H1 (cell line): ENCODE results near the gene GALNT17. TPM values are rescaled to one million over a fixed set of nuclear protein-coding genes. Genes with fewer than 3 reads are reported as not detected.

Source experiments
- ASH2L ChIP-seq: fragments of 200-600, 300-600 bp; sonication (generic); IDR thresholded peaks from one replicate; pipeline ENCODE4 v1.7.1; 2017; ENCODE audit warnings: low read length
- EZH2 ChIP-seq: fragments of 200-600 bp; sonication (generic); IDR thresholded peaks from 2 replicates; pipeline ENCODE4 v1.7.1; 2012; ENCODE audit warnings: low read depth, mild to moderate bottlenecking, moderate library complexity, low read length, inconsistent platforms; ENCODE audit not compliant: severe bottlenecking
- JUN ChIP-seq: IDR thresholded peaks from 2 replicates; pipeline ENCODE4 v1.6.1; 2011; ENCODE audit warnings: low read depth, mild to moderate bottlenecking, improper control_type of control experiment, low read length
- NANOG ChIP-seq: IDR thresholded peaks from 2 replicates; pipeline ENCODE4 v1.6.1; 2011; ENCODE audit warnings: low read length, low read depth, mild to moderate bottlenecking, inconsistent platforms; ENCODE audit not compliant: insufficient read depth, poor library complexity, severe bottlenecking
- NRF1 ChIP-seq: IDR thresholded peaks from 2 replicates; pipeline ENCODE4 v1.6.1; 2011; ENCODE audit warnings: mild to moderate bottlenecking, low read depth, low read length, improper control_type of control experiment
- PHF8 ChIP-seq: fragments of 200-600 bp; sonication (generic); conservative IDR thresholded peaks from 2 replicates; pipeline ENCODE4 v1.7.1; 2012; ENCODE audit warnings: low read depth, mild to moderate bottlenecking, inconsistent platforms, low read length, moderate library complexity
- RNF2 ChIP-seq: fragments of 200-900, 300-1000 bp; sonication (generic); IDR thresholded peaks from 2 replicates; pipeline ENCODE4 v1.7.1; 2016; ENCODE audit warnings: borderline replicate concordance, low read depth, mild to moderate bottlenecking, antibody characterized with exemption, low read length; ENCODE audit not compliant: poor library complexity, severe bottlenecking; ENCODE audit errors: missing control alignments
- SIN3A ChIP-seq, 2 experiments: IDR thresholded peaks in 1 of 2; conservative IDR thresholded peaks in 1 of 2; 2 replicates each; pipeline ENCODE4 v1.6.1; 2011 to 2012; ENCODE audit warnings: low read length in 2 of 2, improper control_type of control experiment in 1 of 2, low read depth in 1 of 2, mild to moderate bottlenecking in 1 of 2
- SRF ChIP-seq: IDR thresholded peaks from 2 replicates; pipeline ENCODE4 v1.6.1; 2011; ENCODE audit warnings: mild to moderate bottlenecking, low read depth, low read length, moderate library complexity
- SUZ12 ChIP-seq: fragments of 200-600 bp; sonication (generic); IDR thresholded peaks from 2 replicates; pipeline ENCODE4 v1.6.1; 2012; ENCODE audit warnings: mild to moderate bottlenecking, inconsistent platforms, low read length, moderate library complexity, mixed read lengths
- polyA plus RNA-seq, 7 experiments: library from polyadenylated mRNA; depleted of rRNA in 3 of 7; stranded (reverse) in 5 of 7; unstranded in 2 of 7; fragments of >200 nt in 5 of 7; fragments of 200-250 nt in 2 of 7; gene quantifications; 1 replicate in 5 of 7; 2 replicates in 1 of 7; 4 replicates in 1 of 7; pipeline versions ENCODE4 v1.2.1 to v1.2.3, GENCODE V29; 2011 to 2013; ENCODE audit warnings: missing spikeins in 2 of 7, mixed read lengths in 2 of 7
- total RNA-seq: library from RNA; stranded (reverse); fragmentation: NEBNext Ultra II Directional; extraction: Animal tissue kit (Norgen Biotek cat#: 25700); gene quantifications from 2 replicates; pipeline ENCODE4 v1.2.1, GENCODE V29; 2021
- TF ChIP-seq, protein P1 (sequence below), 3 experiments: IDR thresholded peaks; 1 replicate in 2 of 3; 2 replicates in 1 of 3; pipeline versions ENCODE4 v1.5.1 to v1.6.1; 2011; ENCODE audit warnings: low read length in 3 of 3, mild to moderate bottlenecking in 3 of 3, inconsistent platforms in 2 of 3, low read depth in 1 of 3, moderate library complexity in 1 of 3; ENCODE audit not compliant: insufficient read depth in 1 of 3; ENCODE audit errors: control extremely low read depth in 1 of 3
- TF ChIP-seq, protein P2 (sequence below): IDR thresholded peaks from 2 replicates; pipeline ENCODE4 v1.6.1; 2012; ENCODE audit warnings: inconsistent platforms
- TF ChIP-seq, protein P3 (sequence below): IDR thresholded peaks from 2 replicates; pipeline ENCODE4 v1.6.1; 2012; ENCODE audit warnings: low read length, inconsistent platforms

GALNT17 gene
- total and polyA plus RNA-seq, 2 of the 8 experiments (the other 6 are each of a cell fraction or from before 2014, with no cell fraction given): 37.7 to 47.0 TPM

DNA sequence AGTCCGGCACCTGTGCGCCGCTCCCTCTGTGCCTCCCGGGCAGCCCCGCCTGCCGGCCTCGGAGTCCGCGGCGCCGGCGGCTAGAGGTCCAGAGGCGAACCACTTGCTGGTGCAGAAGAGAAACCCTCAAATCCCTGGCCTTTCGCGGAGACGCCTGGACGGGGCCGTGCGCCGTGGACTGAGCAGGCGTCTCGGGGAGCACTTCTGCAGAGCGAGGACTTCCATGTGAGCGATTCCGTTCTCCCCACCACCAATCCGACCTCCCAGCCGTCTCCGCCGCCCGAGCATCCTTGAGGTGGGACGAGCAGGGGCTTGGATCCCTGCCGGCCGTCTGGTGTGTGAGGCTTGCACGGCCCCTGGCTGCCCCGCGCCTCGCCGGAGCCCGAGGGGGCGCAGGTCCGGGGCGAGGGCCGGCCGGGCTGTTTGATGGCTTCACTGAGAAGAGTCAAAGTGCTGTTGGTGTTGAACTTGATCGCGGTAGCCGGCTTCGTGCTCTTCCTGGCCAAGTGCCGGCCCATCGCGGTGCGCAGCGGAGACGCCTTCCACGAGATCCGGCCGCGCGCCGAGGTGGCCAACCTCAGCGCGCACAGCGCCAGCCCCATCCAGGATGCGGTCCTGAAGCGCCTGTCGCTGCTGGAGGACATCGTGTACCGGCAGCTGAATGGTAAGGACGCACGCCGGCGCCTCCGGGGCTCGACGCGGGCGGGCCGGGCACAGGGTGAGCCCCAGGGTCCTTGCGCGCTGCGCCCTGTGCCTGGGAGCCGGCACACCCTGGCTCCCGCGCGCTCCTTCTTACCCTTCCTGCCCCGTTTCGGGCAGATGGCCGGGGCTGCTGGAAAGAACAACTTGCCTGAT lies 660 bp downstream of the GALNT17 start (continued):
- TF ChIP-seq, protein P1, sequence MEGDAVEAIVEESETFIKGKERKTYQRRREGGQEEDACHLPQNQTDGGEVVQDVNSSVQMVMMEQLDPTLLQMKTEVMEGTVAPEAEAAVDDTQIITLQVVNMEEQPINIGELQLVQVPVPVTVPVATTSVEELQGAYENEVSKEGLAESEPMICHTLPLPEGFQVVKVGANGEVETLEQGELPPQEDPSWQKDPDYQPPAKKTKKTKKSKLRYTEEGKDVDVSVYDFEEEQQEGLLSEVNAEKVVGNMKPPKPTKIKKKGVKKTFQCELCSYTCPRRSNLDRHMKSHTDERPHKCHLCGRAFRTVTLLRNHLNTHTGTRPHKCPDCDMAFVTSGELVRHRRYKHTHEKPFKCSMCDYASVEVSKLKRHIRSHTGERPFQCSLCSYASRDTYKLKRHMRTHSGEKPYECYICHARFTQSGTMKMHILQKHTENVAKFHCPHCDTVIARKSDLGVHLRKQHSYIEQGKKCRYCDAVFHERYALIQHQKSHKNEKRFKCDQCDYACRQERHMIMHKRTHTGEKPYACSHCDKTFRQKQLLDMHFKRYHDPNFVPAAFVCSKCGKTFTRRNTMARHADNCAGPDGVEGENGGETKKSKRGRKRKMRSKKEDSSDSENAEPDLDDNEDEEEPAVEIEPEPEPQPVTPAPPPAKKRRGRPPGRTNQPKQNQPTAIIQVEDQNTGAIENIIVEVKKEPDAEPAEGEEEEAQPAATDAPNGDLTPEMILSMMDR (IDR thresholded peaks at IDR 0.05; ENCODE audit: control extremely low read depth in 1 of 3, insufficient read depth in 1 of 3, low read depth in 1 of 3, low read length in 3 of 3): peak in 1 of 3 experiments; percentile 1; a peak in 1 of 4 replicates
- no peak for TF ChIP-seq RNF2
- no peak for TF ChIP-seq SRF
- TF ChIP-seq EZH2: no peak
- peak; percentile 27; the same call in 1 of the 2 replicates for TF ChIP-seq PHF8
- peak; percentile 35 for TF ChIP-seq ASH2L
- TF ChIP-seq, protein P2, sequence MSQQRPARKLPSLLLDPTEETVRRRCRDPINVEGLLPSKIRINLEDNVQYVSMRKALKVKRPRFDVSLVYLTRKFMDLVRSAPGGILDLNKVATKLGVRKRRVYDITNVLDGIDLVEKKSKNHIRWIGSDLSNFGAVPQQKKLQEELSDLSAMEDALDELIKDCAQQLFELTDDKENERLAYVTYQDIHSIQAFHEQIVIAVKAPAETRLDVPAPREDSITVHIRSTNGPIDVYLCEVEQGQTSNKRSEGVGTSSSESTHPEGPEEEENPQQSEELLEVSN: peak; percentile 71; the same call in 1 of the 2 replicates
- no peak for TF ChIP-seq NRF1
- TF ChIP-seq JUN: no peak
- TF ChIP-seq, protein P3, sequence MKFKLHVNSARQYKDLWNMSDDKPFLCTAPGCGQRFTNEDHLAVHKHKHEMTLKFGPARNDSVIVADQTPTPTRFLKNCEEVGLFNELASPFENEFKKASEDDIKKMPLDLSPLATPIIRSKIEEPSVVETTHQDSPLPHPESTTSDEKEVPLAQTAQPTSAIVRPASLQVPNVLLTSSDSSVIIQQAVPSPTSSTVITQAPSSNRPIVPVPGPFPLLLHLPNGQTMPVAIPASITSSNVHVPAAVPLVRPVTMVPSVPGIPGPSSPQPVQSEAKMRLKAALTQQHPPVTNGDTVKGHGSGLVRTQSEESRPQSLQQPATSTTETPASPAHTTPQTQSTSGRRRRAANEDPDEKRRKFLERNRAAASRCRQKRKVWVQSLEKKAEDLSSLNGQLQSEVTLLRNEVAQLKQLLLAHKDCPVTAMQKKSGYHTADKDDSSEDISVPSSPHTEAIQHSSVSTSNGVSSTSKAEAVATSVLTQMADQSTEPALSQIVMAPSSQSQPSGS: no peak
- peak; percentile 8; the same call in 1 of the 2 replicates for TF ChIP-seq SUZ12
- no peak for TF ChIP-seq NANOG
- TF ChIP-seq SIN3A (conservative IDR thresholded peaks at IDR 0.05 in 1 of 2, IDR thresholded peaks at IDR 0.05 in 1 of 2; ENCODE audit: low read depth in 1 of 2, low read length in 2 of 2): 0 out of 4 replicates have a peak, but pooled peaks of 1 of the 2 experiments have one; percentile 31
